ENCODE measurements around the gene IDH1. TPM values are rescaled to one million over a fixed set of nuclear protein-coding genes. Genes with fewer than 3 reads are reported as not detected.

Gene IDH1
- total RNA-seq, 1 donor = 6.7 TPM

- no peaks in the 10 kb centered on the region for H3K9me3 ChIP-seq (ENCODE audit: low read depth, low read length)
- H3K4me1 ChIP-seq (ENCODE audit: insufficient read depth, low read length) = no peaks in the 10 kb centered on the region
- H3K4me3 ChIP-seq (ENCODE audit: low read length) = no peak overlapping the region
- H3K27me3 ChIP-seq (ENCODE audit: insufficient read depth, low read length) = no peaks in the 10 kb centered on the region
Measured at GRCh38 chr2:208207769-208208168, 47.1 kb downstream of the IDH1 start.

- no peaks in the 10 kb centered on the region for H3K27me3 ChIP-seq (ENCODE audit: insufficient read depth, low read length)
- no peaks in the 10 kb centered on the region for H3K9me3 ChIP-seq (ENCODE audit: low read depth, low read length)
- no peaks in the 10 kb centered on the region for H3K4me1 ChIP-seq (ENCODE audit: insufficient read depth, low read length)
- H3K4me3 ChIP-seq (ENCODE audit: low read length) = no peak overlapping the region
Measured at GRCh38 chr2:208204166-208204565, 50.7 kb downstream of the IDH1 start.

- H3K4me3 ChIP-seq (ENCODE audit: low read length) = no peak overlapping the region
- no peaks in the 10 kb centered on the region for H3K9me3 ChIP-seq (ENCODE audit: low read depth, low read length)
- H3K27me3 ChIP-seq (ENCODE audit: insufficient read depth, low read length) = no peaks in the 10 kb centered on the region
- H3K4me1 ChIP-seq (ENCODE audit: insufficient read depth, low read length) = no peaks in the 10 kb centered on the region
Measured at GRCh38 chr2:208195531-208195930, 59.3 kb downstream of the IDH1 start.

GRCh38 chr2:208192611-208193236 is 62.1 kb downstream of the IDH1 start:
- H3K9me3 ChIP-seq (ENCODE audit: low read depth, low read length) = no peaks in the 10 kb centered on the region
- H3K4me1 ChIP-seq (ENCODE audit: insufficient read depth, low read length) = no peaks in the 10 kb centered on the region
- no peaks in the 10 kb centered on the region for H3K27me3 ChIP-seq (ENCODE audit: insufficient read depth, low read length)
- no peak overlapping the region for H3K4me3 ChIP-seq (ENCODE audit: low read length)

DNA sequence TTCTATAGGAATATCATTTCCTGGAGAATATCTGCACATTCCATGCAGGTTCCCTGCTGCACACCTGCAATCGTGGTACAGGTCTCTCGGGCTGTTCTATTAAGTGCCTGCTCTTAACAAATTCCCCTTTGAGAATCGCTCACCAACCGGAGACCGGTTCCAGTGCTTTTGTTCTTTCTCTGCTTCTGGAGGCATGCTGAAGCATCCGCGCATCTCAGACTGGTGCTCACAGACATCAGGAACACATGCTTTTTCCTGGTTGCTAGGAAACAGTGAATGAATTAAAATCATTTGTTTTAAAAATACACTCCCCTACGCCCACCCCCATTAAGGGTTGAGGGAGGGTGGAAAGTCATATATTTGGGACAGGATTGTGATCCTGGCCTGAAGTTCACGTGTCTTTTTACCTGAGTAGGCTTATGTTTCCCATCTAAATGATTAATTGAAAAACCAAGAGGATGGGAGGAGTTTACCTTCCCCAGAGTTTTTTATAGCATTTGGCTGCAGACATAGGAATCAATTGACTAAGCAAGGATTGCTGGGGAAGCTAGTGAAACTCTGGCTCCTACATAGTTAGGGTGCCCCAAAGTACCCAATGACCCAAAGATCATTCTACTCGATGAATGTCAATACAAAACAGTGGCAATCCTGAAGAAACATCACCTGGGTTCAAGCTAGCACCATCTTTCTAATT is 64.9 kb downstream of the IDH1 start, which contains the start of gene C2orf80:
Gene C2orf80, minus strand, starts transcription at position 221 of the 694 bp plus-strand sequence. CDS start 3,044 bp downstream, outside the sequence.
- H3K9me3 ChIP-seq (ENCODE audit: low read depth, low read length) = no peaks in the 10 kb centered on the region
- no peaks in the 10 kb centered on the region for H3K4me1 ChIP-seq (ENCODE audit: insufficient read depth, low read length)
- H3K27me3 ChIP-seq (ENCODE audit: insufficient read depth, low read length) = no peaks in the 10 kb centered on the region
- H3K4me3 ChIP-seq (ENCODE audit: low read length) = no peak within 1 kb of the TSS

GRCh38 chr2:208189069-208189809 is 65.6 kb downstream of the IDH1 start:
- H3K9me3 ChIP-seq (ENCODE audit: low read depth, low read length) = no peaks in the 10 kb centered on the region
- H3K4me1 ChIP-seq (ENCODE audit: insufficient read depth, low read length) = peaks cover 1% of the 10 kb centered on the region
- H3K4me3 ChIP-seq (ENCODE audit: low read length) = no peak overlapping the region
- H3K27me3 ChIP-seq (ENCODE audit: insufficient read depth, low read length) = no peaks in the 10 kb centered on the region

DNA sequence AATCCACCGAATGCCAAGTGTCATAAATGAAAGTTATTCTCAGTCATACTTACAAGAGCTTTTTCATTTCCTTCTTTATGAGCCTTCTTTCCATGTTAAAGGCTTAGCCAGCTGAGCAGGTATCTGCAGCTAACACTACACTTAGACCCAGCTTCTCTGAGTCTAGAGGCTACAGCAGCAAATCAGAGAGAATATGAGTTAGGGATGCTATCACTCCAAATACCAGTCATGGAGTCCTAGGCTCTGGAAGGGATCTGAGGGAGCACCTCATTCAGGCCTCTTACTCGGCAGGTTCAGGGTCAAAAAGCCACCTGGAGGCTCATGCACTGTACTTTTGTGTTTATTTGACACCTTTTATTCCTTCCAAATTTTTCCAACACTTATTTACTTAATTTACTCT is 68.0 kb downstream of the IDH1 start:
- Histone ChIP-seq H3K4me3 (ENCODE audit: low read length) (no peak overlapping the region), H3K4me1 (ENCODE audit: insufficient read depth, low read length) (peaks cover 11% of the 10 kb centered on the region), H3K9me3 (ENCODE audit: low read depth, low read length) (no peaks in the 10 kb centered on the region), H3K27me3 (ENCODE audit: insufficient read depth, low read length) (peaks cover 3% of the 10 kb centered on the region)

GRCh38 chr2:208186465-208186864 is 68.4 kb downstream of the IDH1 start:
- peaks cover 3% of the 10 kb centered on the region for H3K27me3 ChIP-seq (ENCODE audit: insufficient read depth, low read length)
- peaks cover 11% of the 10 kb centered on the region for H3K4me1 ChIP-seq (ENCODE audit: insufficient read depth, low read length)
- no peaks in the 10 kb centered on the region for H3K9me3 ChIP-seq (ENCODE audit: low read depth, low read length)
- no peak overlapping the region for H3K4me3 ChIP-seq (ENCODE audit: low read length)

Other genes with a start within 250 kb of the IDH1 start
- 22.7 TPM for gene PLEKHM3, start 229.5 kb downstream of the IDH1 start, total RNA-seq
- not detected for gene CRYGD, start 130.5 kb downstream of the IDH1 start, total RNA-seq
- not detected for gene CRYGC, start 125.2 kb downstream of the IDH1 start, total RNA-seq
- gene CRYGB, start 108.9 kb downstream of the IDH1 start, total RNA-seq = not detected
- not detected for gene CRYGA, start 91.5 kb downstream of the IDH1 start, total RNA-seq
- gene C2orf80, start 65.0 kb downstream of the IDH1 start, total RNA-seq = not detected
- 59.6 TPM for gene PIKFYVE, start 11.2 kb upstream of the IDH1 start, total RNA-seq
- 0.21 TPM for gene PTH2R, start 151.7 kb upstream of the IDH1 start, total RNA-seq